ENCODE measurements around the gene DNAH1. TPM values are rescaled to one million over a fixed set of nuclear protein-coding genes. Genes with fewer than 3 reads are reported as not detected.
A peak's percentile ranks its signal among the peaks of the same experiment; 100 is the strongest.

The DNAH1 gene
- total and polyA plus RNA-seq, 10 donors: 4.9 to 35.8 (median 24.6) TPM

- H3K4me3 ChIP-seq: no peak overlapping the region
- no peak for DNase-seq
- no peaks in the 10 kb centered on the region for H3K27me3 ChIP-seq (replicated peaks in 1 of 7)
- H3K27ac ChIP-seq: no peak overlapping the region
- H3K36me3 ChIP-seq: peaks cover 0 to 40% (median 12%) of the 10 kb centered on the region in 6 donors
- 4 to 8% (median 5%) methylated on average over 3 of the region's 3 CpGs for WGBS, 5 donors
- intact Hi-C loops (cut with DNase I; ENCODE audit: low total_unique reads): loop anchor here (5.0 kb wide), 2 partner anchors 47 to 107 kb away; no protein-coding TSS in a partner anchor
- H3K9me3 ChIP-seq: no peaks in the 10 kb centered on the region
- H3K4me1 ChIP-seq: peaks cover 0 to 23% (median 7%) of the 10 kb centered on the region in 6 donors
- TF ChIP-seq POLR2AphosphoS5 (IDR thresholded peaks at IDR 0.05) (no peak), CTCF (IDR thresholded peaks at IDR 0.05 in 8 of 11, conservative IDR thresholded peaks at IDR 0.05 in 3 of 11) (peak; percentile 22 to 92 (median 62))
Observed at GRCh38 chr3:52339612-52340011, 23.5 kb downstream of the DNAH1 start.

DNA sequence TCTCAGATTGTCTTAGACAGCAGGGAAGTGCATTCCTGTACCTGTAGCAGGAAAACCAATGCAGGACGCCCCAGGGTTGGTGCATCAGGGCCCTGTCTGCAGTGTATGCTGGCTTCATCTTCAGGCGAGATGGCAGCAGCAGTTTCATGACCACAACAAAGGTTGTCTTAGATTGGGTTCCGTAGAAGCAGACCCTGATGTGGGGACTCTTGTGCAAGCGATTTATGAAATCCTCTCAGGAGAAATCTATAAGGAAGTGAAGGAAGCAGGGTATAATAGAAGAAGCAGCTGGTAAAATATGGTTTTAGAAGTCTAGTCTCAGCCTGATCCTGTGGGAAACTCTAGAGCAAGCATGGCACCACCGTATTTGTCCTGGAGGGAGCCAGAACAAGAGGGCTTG, 25.0 kb downstream of the DNAH1 start:
- DNase-seq: no peak
- H3K4me1 ChIP-seq: peaks cover 0 to 23% (median 7%) of the 10 kb centered on the region in 6 donors
- no peak overlapping the region for H3K4me3 ChIP-seq
- no peak overlapping the region for H3K27ac ChIP-seq
- peaks cover 0 to 52% (median 21%) of the 10 kb centered on the region in 6 donors for H3K36me3 ChIP-seq
- intact Hi-C loops (cut with DNase I; ENCODE audit: low total_unique reads): no loop called here
- WGBS, 5 donors: 47 to 74% (median 71%) methylated on average over 5 of the region's 5 CpGs
- TF ChIP-seq CTCF (IDR thresholded peaks at IDR 0.05 in 8 of 11, conservative IDR thresholded peaks at IDR 0.05 in 3 of 11): no peak
- TF ChIP-seq POLR2A (IDR thresholded peaks at IDR 0.05): no peak
- no peak for TF ChIP-seq POLR2AphosphoS5 (IDR thresholded peaks at IDR 0.05)
- H3K9me3 ChIP-seq: no peaks in the 10 kb centered on the region
- H3K27me3 ChIP-seq (replicated peaks in 1 of 7): no peaks in the 10 kb centered on the region

DNA sequence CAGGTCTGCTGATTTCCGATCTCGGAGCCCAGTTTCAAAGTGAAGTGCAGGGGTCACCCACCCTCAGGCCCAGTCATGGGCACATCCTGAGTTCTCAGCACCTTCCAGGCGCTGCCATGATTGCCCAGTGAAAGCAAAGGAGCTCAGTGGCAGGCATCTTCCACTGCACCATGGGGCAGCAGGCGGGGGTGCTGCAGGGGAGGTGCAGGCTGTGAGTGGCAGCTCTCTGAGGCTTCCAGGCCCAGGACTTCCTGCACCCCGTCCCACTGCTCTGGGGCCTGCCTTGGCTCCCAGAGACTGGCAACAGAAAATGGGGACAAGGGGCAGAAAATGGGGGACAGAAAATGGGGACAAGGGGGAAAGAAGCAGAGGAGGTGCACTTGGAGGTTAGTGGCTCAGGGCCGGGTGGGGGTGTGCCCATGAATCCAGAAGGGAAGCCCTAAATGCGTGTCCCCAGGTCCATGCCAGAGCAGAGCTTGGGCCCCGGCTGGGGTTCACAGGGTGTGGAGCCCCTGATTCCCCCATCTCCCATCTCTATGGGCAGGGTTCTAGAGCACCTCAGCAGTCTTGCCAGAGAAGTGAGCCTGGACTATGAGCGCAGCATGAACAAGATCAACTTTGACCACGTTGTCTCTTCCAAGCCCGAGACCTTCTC, 28.0 kb downstream of the DNAH1 start:
- Histone ChIP-seq H3K9me3 (no peaks in the 10 kb centered on the region), H3K27ac (no peak overlapping the region), H3K27me3 (replicated peaks in 1 of 7) (no peaks in the 10 kb centered on the region), H3K36me3 (peaks cover 0 to 62% (median 31%) of the 10 kb centered on the region in 6 donors), H3K4me3 (no peak overlapping the region), H3K4me1 (peaks cover 0 to 23% (median 7%) of the 10 kb centered on the region in 6 donors)
- no peak for DNase-seq
- WGBS, 5 donors: 89 to 96% (median 94%) methylated on average over 11 of the region's 11 CpGs
- intact Hi-C loops (cut with DNase I; ENCODE audit: low total_unique reads): no loop called here
- TF ChIP-seq CTCF (IDR thresholded peaks at IDR 0.05 in 8 of 11, conservative IDR thresholded peaks at IDR 0.05 in 3 of 11): no peak
- TF ChIP-seq POLR2A (IDR thresholded peaks at IDR 0.05): no peak
- no peak for TF ChIP-seq POLR2AphosphoS5 (IDR thresholded peaks at IDR 0.05)

GRCh38 chr3:52345521-52346109, 29.5 kb downstream of the DNAH1 start:
- WGBS, 5 donors: 91 to 94% (median 93%) methylated on average over 6 to 9 of the region's 9 CpGs

More at GRCh38 chr3:52345521-52346109, 29.5 kb downstream of the DNAH1 start:
- Histone ChIP-seq H3K4me3 (no peak overlapping the region), H3K4me1 (peaks cover 0 to 10% (median 0%) of the 10 kb centered on the region in 6 donors), H3K36me3 (peaks cover 0 to 77% (median 44%) of the 10 kb centered on the region in 6 donors), H3K9me3 (no peaks in the 10 kb centered on the region), H3K27me3 (replicated peaks in 1 of 7) (no peaks in the 10 kb centered on the region), H3K27ac (no peak overlapping the region)
- no peak for DNase-seq
- intact Hi-C loops (cut with DNase I; ENCODE audit: low total_unique reads): no loop called here
- TF ChIP-seq POLR2AphosphoS5 (IDR thresholded peaks at IDR 0.05) (no peak), POLR2A (IDR thresholded peaks at IDR 0.05) (no peak), CTCF (IDR thresholded peaks at IDR 0.05 in 8 of 11, conservative IDR thresholded peaks at IDR 0.05 in 3 of 11) (no peak)
